ENCODE data around the gene ELMO1. TPM values are rescaled to one million over a fixed set of nuclear protein-coding genes. Genes with fewer than 3 reads are reported as not detected.

Gene ELMO1
- total and polyA plus RNA-seq, 4 donors: 6.7 to 51.5 (median 14.8) TPM

DNA sequence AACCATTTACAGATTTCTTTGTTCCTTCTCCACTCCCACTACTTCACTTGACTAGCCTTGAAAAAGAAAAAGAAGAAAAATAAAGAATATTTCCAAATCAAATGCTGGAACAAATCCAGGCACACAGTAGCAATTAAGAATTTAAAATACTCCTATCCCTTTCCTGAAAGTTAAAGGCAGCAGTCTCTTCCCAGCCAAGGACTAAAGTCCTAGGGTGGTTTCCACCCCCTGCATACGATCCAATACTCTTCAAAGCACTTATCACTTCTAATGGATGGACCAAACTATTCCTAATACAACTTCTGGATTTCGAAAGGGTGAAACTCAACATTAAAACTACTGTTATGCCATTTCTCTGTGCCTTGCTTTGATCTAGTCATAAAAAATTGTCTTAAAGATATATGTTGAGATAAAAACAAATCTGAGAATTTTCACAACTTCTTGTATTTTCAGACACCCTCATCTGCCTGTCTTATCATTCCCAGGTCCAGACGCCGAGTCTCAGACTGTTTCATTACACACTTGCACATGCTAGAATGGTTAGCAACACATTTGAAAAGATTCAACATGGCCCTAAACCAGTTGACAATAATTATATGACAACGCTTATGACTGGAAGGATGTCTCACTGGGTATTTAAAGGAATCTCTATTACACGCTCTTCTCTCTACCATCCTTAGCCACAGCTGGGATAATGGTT is 13.4 kb downstream of the ELMO1 start:
- Histone ChIP-seq H3K9me3 (ENCODE audit: control insufficient read depth in 4 of 4, low read length in 3 of 4) (no peaks in the 10 kb centered on the region), H3K4me3 (ENCODE audit: low read depth in 1 of 3, low read length in 3 of 3) (no peak overlapping the region), H3K36me3 (ENCODE audit: control insufficient read depth in 4 of 4, insufficient read depth in 3 of 4, low read depth in 1 of 4, low read length in 3 of 4) (no peaks in the 10 kb centered on the region), H3K4me1 (ENCODE audit: control insufficient read depth in 4 of 4, insufficient read depth in 4 of 4, low read length in 3 of 4) (peaks cover 5 to 51% (median 33%) of the 10 kb centered on the region in 4 donors), H3K27ac (ENCODE audit: low read depth in 1 of 2, low read length in 2 of 2) (peak overlapping the region in 1 of 2 donors; percentile 15), H3K9ac (ENCODE audit: low read depth in 1 of 2, low read length in 2 of 2) (no peak overlapping the region), H3K27me3 (ENCODE audit: control insufficient read depth in 4 of 4, insufficient read depth in 4 of 4, low read length in 3 of 4) (no peaks in the 10 kb centered on the region)
- WGBS: 79% methylated on average over 6 of the region's 6 CpGs
- no peak for DNase-seq (ENCODE audit: low spot score)
- TF ChIP-seq HNF4G (IDR thresholded peaks at IDR 0.05): no peak
- TF ChIP-seq HNF4A (conservative IDR thresholded peaks at IDR 0.05): peak; percentile 37 to 61
- no peak for TF ChIP-seq RXRA (IDR thresholded peaks at IDR 0.05)
- TF ChIP-seq, protein P1, sequence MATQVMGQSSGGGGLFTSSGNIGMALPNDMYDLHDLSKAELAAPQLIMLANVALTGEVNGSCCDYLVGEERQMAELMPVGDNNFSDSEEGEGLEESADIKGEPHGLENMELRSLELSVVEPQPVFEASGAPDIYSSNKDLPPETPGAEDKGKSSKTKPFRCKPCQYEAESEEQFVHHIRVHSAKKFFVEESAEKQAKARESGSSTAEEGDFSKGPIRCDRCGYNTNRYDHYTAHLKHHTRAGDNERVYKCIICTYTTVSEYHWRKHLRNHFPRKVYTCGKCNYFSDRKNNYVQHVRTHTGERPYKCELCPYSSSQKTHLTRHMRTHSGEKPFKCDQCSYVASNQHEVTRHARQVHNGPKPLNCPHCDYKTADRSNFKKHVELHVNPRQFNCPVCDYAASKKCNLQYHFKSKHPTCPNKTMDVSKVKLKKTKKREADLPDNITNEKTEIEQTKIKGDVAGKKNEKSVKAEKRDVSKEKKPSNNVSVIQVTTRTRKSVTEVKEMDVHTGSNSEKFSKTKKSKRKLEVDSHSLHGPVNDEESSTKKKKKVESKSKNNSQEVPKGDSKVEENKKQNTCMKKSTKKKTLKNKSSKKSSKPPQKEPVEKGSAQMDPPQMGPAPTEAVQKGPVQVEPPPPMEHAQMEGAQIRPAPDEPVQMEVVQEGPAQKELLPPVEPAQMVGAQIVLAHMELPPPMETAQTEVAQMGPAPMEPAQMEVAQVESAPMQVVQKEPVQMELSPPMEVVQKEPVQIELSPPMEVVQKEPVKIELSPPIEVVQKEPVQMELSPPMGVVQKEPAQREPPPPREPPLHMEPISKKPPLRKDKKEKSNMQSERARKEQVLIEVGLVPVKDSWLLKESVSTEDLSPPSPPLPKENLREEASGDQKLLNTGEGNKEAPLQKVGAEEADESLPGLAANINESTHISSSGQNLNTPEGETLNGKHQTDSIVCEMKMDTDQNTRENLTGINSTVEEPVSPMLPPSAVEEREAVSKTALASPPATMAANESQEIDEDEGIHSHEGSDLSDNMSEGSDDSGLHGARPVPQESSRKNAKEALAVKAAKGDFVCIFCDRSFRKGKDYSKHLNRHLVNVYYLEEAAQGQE (IDR thresholded peaks at IDR 0.05): no peak
- TF ChIP-seq, protein P2, sequence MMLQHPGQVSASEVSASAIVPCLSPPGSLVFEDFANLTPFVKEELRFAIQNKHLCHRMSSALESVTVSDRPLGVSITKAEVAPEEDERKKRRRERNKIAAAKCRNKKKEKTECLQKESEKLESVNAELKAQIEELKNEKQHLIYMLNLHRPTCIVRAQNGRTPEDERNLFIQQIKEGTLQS (IDR thresholded peaks at IDR 0.05): no peak

DNA sequence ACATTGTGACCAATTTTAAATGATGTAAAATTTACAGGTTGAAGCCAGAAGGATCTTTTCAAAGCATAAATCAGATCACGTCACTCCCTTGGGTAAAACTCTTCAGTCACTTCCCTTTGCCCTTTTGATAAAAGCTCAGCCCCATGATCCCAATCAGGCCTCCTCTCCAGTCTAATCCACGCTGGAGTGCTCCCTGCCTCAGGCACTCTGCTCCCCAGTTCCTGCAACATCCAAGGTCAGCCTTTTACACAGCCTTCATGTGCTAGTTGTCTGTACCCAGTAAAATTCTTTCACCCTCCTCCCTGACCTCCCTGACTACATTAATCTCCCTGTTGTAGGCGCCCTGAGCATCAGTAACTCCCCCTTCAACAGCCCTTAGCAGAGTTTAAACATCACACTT is 14.1 kb downstream of the ELMO1 start:
- Histone ChIP-seq H3K9ac (ENCODE audit: low read depth in 1 of 2, low read length in 2 of 2) (no peak overlapping the region), H3K9me3 (ENCODE audit: control insufficient read depth in 4 of 4, low read length in 3 of 4) (no peaks in the 10 kb centered on the region), H3K4me1 (ENCODE audit: control insufficient read depth in 4 of 4, insufficient read depth in 4 of 4, low read length in 3 of 4) (peaks cover 5 to 51% (median 33%) of the 10 kb centered on the region in 4 donors), H3K27me3 (ENCODE audit: control insufficient read depth in 4 of 4, insufficient read depth in 4 of 4, low read length in 3 of 4) (no peaks in the 10 kb centered on the region), H3K4me3 (ENCODE audit: low read depth in 1 of 3, low read length in 3 of 3) (no peak overlapping the region), H3K36me3 (ENCODE audit: control insufficient read depth in 4 of 4, insufficient read depth in 3 of 4, low read depth in 1 of 4, low read length in 3 of 4) (no peaks in the 10 kb centered on the region), H3K27ac (ENCODE audit: low read depth in 1 of 2, low read length in 2 of 2) (peak overlapping the region in 1 of 2 donors; percentile 15)
- WGBS: 71% methylated on average over 3 of the region's 3 CpGs
- no peak for DNase-seq (ENCODE audit: low spot score)
- no peak for TF ChIP-seq RXRA (IDR thresholded peaks at IDR 0.05)
- TF ChIP-seq, protein P3, sequence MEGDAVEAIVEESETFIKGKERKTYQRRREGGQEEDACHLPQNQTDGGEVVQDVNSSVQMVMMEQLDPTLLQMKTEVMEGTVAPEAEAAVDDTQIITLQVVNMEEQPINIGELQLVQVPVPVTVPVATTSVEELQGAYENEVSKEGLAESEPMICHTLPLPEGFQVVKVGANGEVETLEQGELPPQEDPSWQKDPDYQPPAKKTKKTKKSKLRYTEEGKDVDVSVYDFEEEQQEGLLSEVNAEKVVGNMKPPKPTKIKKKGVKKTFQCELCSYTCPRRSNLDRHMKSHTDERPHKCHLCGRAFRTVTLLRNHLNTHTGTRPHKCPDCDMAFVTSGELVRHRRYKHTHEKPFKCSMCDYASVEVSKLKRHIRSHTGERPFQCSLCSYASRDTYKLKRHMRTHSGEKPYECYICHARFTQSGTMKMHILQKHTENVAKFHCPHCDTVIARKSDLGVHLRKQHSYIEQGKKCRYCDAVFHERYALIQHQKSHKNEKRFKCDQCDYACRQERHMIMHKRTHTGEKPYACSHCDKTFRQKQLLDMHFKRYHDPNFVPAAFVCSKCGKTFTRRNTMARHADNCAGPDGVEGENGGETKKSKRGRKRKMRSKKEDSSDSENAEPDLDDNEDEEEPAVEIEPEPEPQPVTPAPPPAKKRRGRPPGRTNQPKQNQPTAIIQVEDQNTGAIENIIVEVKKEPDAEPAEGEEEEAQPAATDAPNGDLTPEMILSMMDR (IDR thresholded peaks at IDR 0.05; ENCODE audit: low read depth, low read length, missing input control): no peak
- no peak for TF ChIP-seq JUND (IDR thresholded peaks at IDR 0.05)
- TF ChIP-seq NR2F2 (IDR thresholded peaks at IDR 0.05): no peak
- no peak for TF ChIP-seq FOXA1 (IDR thresholded peaks at IDR 0.05)
- no peak for TF ChIP-seq HNF4A (conservative IDR thresholded peaks at IDR 0.05)
- no peak for TF ChIP-seq FOXA2 (IDR thresholded peaks at IDR 0.05)
- TF ChIP-seq RAD21 (IDR thresholded peaks at IDR 0.05): no peak
- no peak for TF ChIP-seq HNF4G (IDR thresholded peaks at IDR 0.05)
- no peak for TF ChIP-seq GABPA (IDR thresholded peaks at IDR 0.05 in 1 of 2, conservative IDR thresholded peaks at IDR 0.05 in 1 of 2)

All from liver (tissue), 9 donors.